ENCODE results near the gene TRAM2.

The TRAM2 gene

DNA sequence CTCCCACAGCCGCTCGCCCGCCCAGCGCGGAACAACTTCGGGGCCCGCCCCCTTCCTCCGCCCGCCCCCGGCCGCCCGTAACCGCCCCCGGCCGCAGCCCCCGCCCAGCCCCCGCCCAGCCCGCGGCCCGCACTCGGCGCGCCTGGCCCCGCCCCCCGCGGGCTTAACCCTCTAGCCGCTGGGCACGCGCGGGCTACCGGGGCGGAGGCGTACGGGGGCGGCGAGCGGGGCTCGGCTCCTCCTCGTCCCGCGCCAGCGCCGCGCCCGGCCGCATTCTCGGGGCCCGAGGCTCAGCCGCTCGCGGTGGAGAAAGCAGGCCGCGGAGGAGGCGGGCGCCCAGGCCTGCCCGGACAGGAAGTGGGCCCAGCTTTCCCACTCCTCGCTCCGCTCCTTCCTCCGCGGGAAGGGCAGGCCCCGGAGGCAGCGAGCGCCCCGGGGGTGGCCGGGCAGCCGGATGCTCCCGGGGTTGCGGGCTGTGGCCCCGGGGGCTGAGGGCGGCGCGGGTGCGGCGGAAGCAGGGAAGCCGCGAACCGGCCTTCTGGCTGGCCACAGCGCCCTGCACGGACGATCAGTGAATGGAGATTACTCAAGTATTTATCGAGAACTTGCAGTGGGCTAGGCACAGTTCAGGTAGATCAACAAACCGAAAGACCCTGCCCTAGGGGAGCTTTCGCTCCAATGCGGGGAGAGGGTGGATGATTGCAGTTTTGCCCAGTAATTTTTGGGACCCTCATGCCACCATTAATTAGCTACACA lies at the start of gene TRAM2:
Gene TRAM2, minus strand, starts transcription at position 39 of the 756 bp plus-strand sequence. CDS start 145 bp downstream, outside the sequence.
- H3K9me3 ChIP-seq (ENCODE audit: severe bottlenecking) = no peaks in the 10 kb centered on the region
- peaks cover 8% of the 10 kb centered on the region; the same call in 1 of the 2 replicates for H3K36me3 ChIP-seq (ENCODE audit: low read depth)
- peak; percentile 72 for ATAC-seq (ENCODE audit: low read depth)
- peak within 1 kb of the TSS; percentile 73 for H3K4me3 ChIP-seq (ENCODE audit: severe bottlenecking)
- peak within 1 kb of the TSS; percentile 77 for H3K27ac ChIP-seq (ENCODE audit: poor library complexity, severe bottlenecking)
- DNase-seq (ENCODE audit: low spot score) = peak; percentile 75
- TF ChIP-seq, protein P1, sequence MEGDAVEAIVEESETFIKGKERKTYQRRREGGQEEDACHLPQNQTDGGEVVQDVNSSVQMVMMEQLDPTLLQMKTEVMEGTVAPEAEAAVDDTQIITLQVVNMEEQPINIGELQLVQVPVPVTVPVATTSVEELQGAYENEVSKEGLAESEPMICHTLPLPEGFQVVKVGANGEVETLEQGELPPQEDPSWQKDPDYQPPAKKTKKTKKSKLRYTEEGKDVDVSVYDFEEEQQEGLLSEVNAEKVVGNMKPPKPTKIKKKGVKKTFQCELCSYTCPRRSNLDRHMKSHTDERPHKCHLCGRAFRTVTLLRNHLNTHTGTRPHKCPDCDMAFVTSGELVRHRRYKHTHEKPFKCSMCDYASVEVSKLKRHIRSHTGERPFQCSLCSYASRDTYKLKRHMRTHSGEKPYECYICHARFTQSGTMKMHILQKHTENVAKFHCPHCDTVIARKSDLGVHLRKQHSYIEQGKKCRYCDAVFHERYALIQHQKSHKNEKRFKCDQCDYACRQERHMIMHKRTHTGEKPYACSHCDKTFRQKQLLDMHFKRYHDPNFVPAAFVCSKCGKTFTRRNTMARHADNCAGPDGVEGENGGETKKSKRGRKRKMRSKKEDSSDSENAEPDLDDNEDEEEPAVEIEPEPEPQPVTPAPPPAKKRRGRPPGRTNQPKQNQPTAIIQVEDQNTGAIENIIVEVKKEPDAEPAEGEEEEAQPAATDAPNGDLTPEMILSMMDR (IDR thresholded peaks at IDR 0.05; ENCODE audit: poor library complexity, severe bottlenecking) = no peak
- H3K4me1 ChIP-seq (ENCODE audit: insufficient read depth, poor library complexity, severe bottlenecking) = peaks cover 26% of the 10 kb centered on the region
- H3K27me3 ChIP-seq (ENCODE audit: insufficient read depth, poor library complexity, severe bottlenecking) = no peaks in the 10 kb centered on the region

GRCh38 chr6:52622810-52623209 lies 46.0 kb upstream of the TRAM2 start:
- Histone ChIP-seq H3K36me3 (ENCODE audit: low read depth) (no peaks in the 10 kb centered on the region), H3K4me1 (ENCODE audit: insufficient read depth, poor library complexity, severe bottlenecking) (no peaks in the 10 kb centered on the region), H3K27me3 (ENCODE audit: insufficient read depth, poor library complexity, severe bottlenecking) (no peaks in the 10 kb centered on the region), H3K9me3 (ENCODE audit: severe bottlenecking) (no peaks in the 10 kb centered on the region), H3K4me3 (ENCODE audit: severe bottlenecking) (no peak overlapping the region), H3K27ac (ENCODE audit: poor library complexity, severe bottlenecking) (no peak overlapping the region)
- TF ChIP-seq, protein P1 (IDR thresholded peaks at IDR 0.05; ENCODE audit: poor library complexity, severe bottlenecking) = no peak
- no peak for ATAC-seq (ENCODE audit: low read depth)
- no peak for DNase-seq (ENCODE audit: low spot score)

GRCh38 chr6:52621631-52622030 lies 44.8 kb upstream of the TRAM2 start:
- Histone ChIP-seq H3K9me3 (ENCODE audit: severe bottlenecking) (no peaks in the 10 kb centered on the region), H3K36me3 (ENCODE audit: low read depth) (no peaks in the 10 kb centered on the region), H3K27me3 (ENCODE audit: insufficient read depth, poor library complexity, severe bottlenecking) (no peaks in the 10 kb centered on the region), H3K27ac (ENCODE audit: poor library complexity, severe bottlenecking) (no peak overlapping the region), H3K4me3 (ENCODE audit: severe bottlenecking) (no peak overlapping the region), H3K4me1 (ENCODE audit: insufficient read depth, poor library complexity, severe bottlenecking) (no peaks in the 10 kb centered on the region)
- TF ChIP-seq, protein P1 (IDR thresholded peaks at IDR 0.05; ENCODE audit: poor library complexity, severe bottlenecking) = no peak
- ATAC-seq (ENCODE audit: low read depth) (no peak), DNase-seq (ENCODE audit: low spot score) (no peak)

- TF ChIP-seq, protein P1 (IDR thresholded peaks at IDR 0.05; ENCODE audit: poor library complexity, severe bottlenecking) = no peak
- no peak overlapping the region for H3K4me3 ChIP-seq (ENCODE audit: severe bottlenecking)
- no peak for DNase-seq (ENCODE audit: low spot score)
- H3K27me3 ChIP-seq (ENCODE audit: insufficient read depth, poor library complexity, severe bottlenecking) = no peaks in the 10 kb centered on the region
- H3K36me3 ChIP-seq (ENCODE audit: low read depth) = no peaks in the 10 kb centered on the region
- no peak overlapping the region for H3K27ac ChIP-seq (ENCODE audit: poor library complexity, severe bottlenecking)
- ATAC-seq (ENCODE audit: low read depth) = no peak
- no peaks in the 10 kb centered on the region for H3K9me3 ChIP-seq (ENCODE audit: severe bottlenecking)
- no peaks in the 10 kb centered on the region for H3K4me1 ChIP-seq (ENCODE audit: insufficient read depth, poor library complexity, severe bottlenecking)
Observed at GRCh38 chr6:52620906-52621190, 44.0 kb upstream of the TRAM2 start.

Measured in RWPE2 (cell line).